ENCODE results near the gene MBTPS2. TPM values are rescaled to one million over a fixed set of nuclear protein-coding genes. Genes with fewer than 3 reads are reported as not detected.
"Not testable (repeated sequence)": the region's sequence is repeated elsewhere in the genome, so short reads cannot be mapped to it uniquely, and the experiment has no call there.

Gene MBTPS2
- 10 to 100 TPM; 10.6 to 16.5 TPM for total RNA-seq

- Mint-ChIP-seq H3K36me3 (peaks cover 5% of the 10 kb centered on the region), H3K27ac (peak within 1 kb of the TSS; percentile 76 to 82), H3K4me3 (peak within 1 kb of the TSS; percentile 94), H3K4me1 (ENCODE audit: low read depth in 2 of 2) (peaks cover 4 to 10% of the 10 kb centered on the region in 2 donors), H3K27me3 (peaks cover 0 to 4% of the 10 kb centered on the region in 2 donors), H3K9me3 (no peaks in the 10 kb centered on the region)
- DNase-seq (ENCODE audit: low spot score) (peak; percentile 88), ATAC-seq (peak; percentile 96 to 98)
These were observed at the start of gene MBTPS2 for GRCh38 chrX:21839334-21840192. TSS of gene MBTPS2 (plus strand) at chrX:21839617. CDS start at chrX:21839735, 118 bp downstream.

- no peak for DNase-seq (ENCODE audit: low spot score)
- H3K27me3 Mint-ChIP-seq: peaks cover 16 to 22% of the 10 kb centered on the region in 2 donors
- no peaks in the 10 kb centered on the region for H3K4me1 Mint-ChIP-seq (ENCODE audit: low read depth in 2 of 2)
- H3K4me3 Mint-ChIP-seq: no peak overlapping the region
- no peak for ATAC-seq
- no peak overlapping the region for H3K27ac Mint-ChIP-seq
- H3K9me3 Mint-ChIP-seq: no peaks in the 10 kb centered on the region
- H3K36me3 Mint-ChIP-seq: no peaks in the 10 kb centered on the region
These were observed 40.7 kb upstream of the MBTPS2 start for GRCh38 chrX:21798677-21799219.

- DNase-seq (ENCODE audit: low spot score): no peak
- H3K4me3 Mint-ChIP-seq: no peak overlapping the region
- H3K9me3 Mint-ChIP-seq: no peaks in the 10 kb centered on the region
- peaks cover 14 to 22% of the 10 kb centered on the region in 2 donors for H3K27me3 Mint-ChIP-seq
- H3K27ac Mint-ChIP-seq: no peak overlapping the region
- ATAC-seq: no peak
- H3K36me3 Mint-ChIP-seq: no peaks in the 10 kb centered on the region
- no peaks in the 10 kb centered on the region for H3K4me1 Mint-ChIP-seq (ENCODE audit: low read depth in 2 of 2)
These were observed 39.6 kb upstream of the MBTPS2 start for GRCh38 chrX:21799767-21800166.

- no peaks in the 10 kb centered on the region for H3K36me3 Mint-ChIP-seq
- no peak overlapping the region for H3K27ac Mint-ChIP-seq
- H3K4me1 Mint-ChIP-seq (ENCODE audit: low read depth in 2 of 2): no peaks in the 10 kb centered on the region
- no peak for DNase-seq (ENCODE audit: low spot score)
- no peak overlapping the region for H3K4me3 Mint-ChIP-seq
- ATAC-seq: no peak
- no peaks in the 10 kb centered on the region for H3K9me3 Mint-ChIP-seq
- peaks cover 14 to 22% of the 10 kb centered on the region in 2 donors for H3K27me3 Mint-ChIP-seq
These were observed 39.1 kb upstream of the MBTPS2 start for GRCh38 chrX:21800344-21800770.

- H3K4me1 Mint-ChIP-seq (ENCODE audit: low read depth in 2 of 2): no peaks in the 10 kb centered on the region
- no peak overlapping the region for H3K4me3 Mint-ChIP-seq
These were observed 37.3 kb upstream of the MBTPS2 start for GRCh38 chrX:21802054-21802670.

GRCh38 chrX:21802839-21803238, 36.6 kb upstream of the MBTPS2 start:
- H3K9me3 Mint-ChIP-seq: no peaks in the 10 kb centered on the region
- no peak for DNase-seq (ENCODE audit: low spot score)
- H3K4me1 Mint-ChIP-seq (ENCODE audit: low read depth in 2 of 2): no peaks in the 10 kb centered on the region
- no peaks in the 10 kb centered on the region for H3K36me3 Mint-ChIP-seq
- H3K4me3 Mint-ChIP-seq: no peak overlapping the region
- peaks cover 7 to 15% of the 10 kb centered on the region in 2 donors for H3K27me3 Mint-ChIP-seq
- no peak for ATAC-seq
- H3K27ac Mint-ChIP-seq: no peak overlapping the region

More at GRCh38 chrX:21802054-21802670, 37.3 kb upstream of the MBTPS2 start:
- H3K36me3 Mint-ChIP-seq: no peaks in the 10 kb centered on the region
- no peaks in the 10 kb centered on the region for H3K9me3 Mint-ChIP-seq
- ATAC-seq: no peak
- DNase-seq (ENCODE audit: low spot score): no peak
- no peak overlapping the region for H3K27ac Mint-ChIP-seq
- H3K27me3 Mint-ChIP-seq: peaks cover 7 to 19% of the 10 kb centered on the region in 2 donors

GRCh38 chrX:21806691-21807090, 32.7 kb upstream of the MBTPS2 start:
- no peak overlapping the region for H3K4me3 Mint-ChIP-seq
- no peak for DNase-seq (ENCODE audit: low spot score)
- peaks cover 0 to 12% of the 10 kb centered on the region in 2 donors for H3K27me3 Mint-ChIP-seq
- H3K36me3 Mint-ChIP-seq: no peaks in the 10 kb centered on the region
- no peak overlapping the region for H3K27ac Mint-ChIP-seq
- H3K9me3 Mint-ChIP-seq: peaks cover 2% of the 10 kb centered on the region
- H3K4me1 Mint-ChIP-seq (ENCODE audit: low read depth in 2 of 2): no peaks in the 10 kb centered on the region
- no peak for ATAC-seq

- no peak overlapping the region for H3K27ac Mint-ChIP-seq
- H3K9me3 Mint-ChIP-seq: peaks cover 2% of the 10 kb centered on the region
- H3K27me3 Mint-ChIP-seq: peaks cover 0 to 14% of the 10 kb centered on the region in 2 donors
- no peak for ATAC-seq
- H3K4me3 Mint-ChIP-seq: no peak overlapping the region
- H3K4me1 Mint-ChIP-seq (ENCODE audit: low read depth in 2 of 2): no peaks in the 10 kb centered on the region
- no peaks in the 10 kb centered on the region for H3K36me3 Mint-ChIP-seq
- DNase-seq (ENCODE audit: low spot score): no peak
These were observed 27.6 kb upstream of the MBTPS2 start for GRCh38 chrX:21811832-21812231.

GRCh38 chrX:21812628-21813027, 26.8 kb upstream of the MBTPS2 start:
- no peak for ATAC-seq
- no peak overlapping the region for H3K27ac Mint-ChIP-seq
- H3K9me3 Mint-ChIP-seq: peaks cover 2% of the 10 kb centered on the region

GRCh38 chrX:21813612-21814368, 25.6 kb upstream of the MBTPS2 start:
- no peak for ATAC-seq
- Mint-ChIP-seq H3K4me3 (no peak overlapping the region), H3K27me3 (peaks cover 9 to 17% of the 10 kb centered on the region in 2 donors), H3K4me1 (ENCODE audit: low read depth in 2 of 2) (no peaks in the 10 kb centered on the region), H3K36me3 (no peaks in the 10 kb centered on the region), H3K27ac (no peak overlapping the region), H3K9me3 (peaks cover 2% of the 10 kb centered on the region)
- no peak for DNase-seq (ENCODE audit: low spot score)

More at GRCh38 chrX:21812628-21813027, 26.8 kb upstream of the MBTPS2 start:
- DNase-seq (ENCODE audit: low spot score): no peak
- H3K36me3 Mint-ChIP-seq: no peaks in the 10 kb centered on the region
- H3K27me3 Mint-ChIP-seq: peaks cover 7 to 14% of the 10 kb centered on the region in 2 donors
- H3K4me1 Mint-ChIP-seq (ENCODE audit: low read depth in 2 of 2): no peaks in the 10 kb centered on the region
- no peak overlapping the region for H3K4me3 Mint-ChIP-seq

GRCh38 chrX:21816136-21816535, 23.3 kb upstream of the MBTPS2 start:
- no peak overlapping the region for H3K4me3 Mint-ChIP-seq
- no peak for ATAC-seq
- peaks cover 9 to 17% of the 10 kb centered on the region in 2 donors for H3K27me3 Mint-ChIP-seq

GRCh38 chrX:21820170-21820569, 19.2 kb upstream of the MBTPS2 start:
- not testable (repeated sequence) for H3K4me1 Mint-ChIP-seq (ENCODE audit: low read depth in 2 of 2); H3K36me3 Mint-ChIP-seq; DNase-seq (ENCODE audit: low spot score); ATAC-seq; H3K4me3 Mint-ChIP-seq; H3K27me3 Mint-ChIP-seq; H3K27ac Mint-ChIP-seq; H3K9me3 Mint-ChIP-seq

More at GRCh38 chrX:21816136-21816535, 23.3 kb upstream of the MBTPS2 start:
- no peaks in the 10 kb centered on the region for H3K36me3 Mint-ChIP-seq
- H3K4me1 Mint-ChIP-seq (ENCODE audit: low read depth in 2 of 2): no peaks in the 10 kb centered on the region
- DNase-seq (ENCODE audit: low spot score): no peak
- H3K9me3 Mint-ChIP-seq: peaks cover 2% of the 10 kb centered on the region
- no peak overlapping the region for H3K27ac Mint-ChIP-seq

GRCh38 chrX:21821875-21822274, 17.5 kb upstream of the MBTPS2 start:
- no peak overlapping the region for H3K27ac Mint-ChIP-seq
- peaks cover 3 to 9% of the 10 kb centered on the region in 2 donors for H3K27me3 Mint-ChIP-seq
- H3K9me3 Mint-ChIP-seq: no peaks in the 10 kb centered on the region
- H3K4me1 Mint-ChIP-seq (ENCODE audit: low read depth in 2 of 2): no peaks in the 10 kb centered on the region
- ATAC-seq (no peak), DNase-seq (ENCODE audit: low spot score) (no peak)
- H3K36me3 Mint-ChIP-seq: no peaks in the 10 kb centered on the region
- no peak overlapping the region for H3K4me3 Mint-ChIP-seq
